Left ventricle myocardium inferior (tissue), 1 donor: ENCODE measurements around the gene TAC3. TPM values are rescaled to one million over a fixed set of nuclear protein-coding genes. Genes with fewer than 3 reads are reported as not detected.

Experiments
- DNase-seq: peaks from one replicate; pipeline ENCODE4 v3.0.0-alpha.2; 2020
- H3K27ac ChIP-seq: fragments of 200-600 bp; replicated peaks from 2 replicates; pipeline ENCODE4 v1.8.0; 2021
- H3K27me3 ChIP-seq: fragments of 200-600 bp; 2 replicates; pipeline ENCODE4 v1.8.0; 2021; ENCODE audit warnings: low read depth
- H3K36me3 ChIP-seq: fragments of 200-600 bp; 2 replicates; pipeline ENCODE4 v1.8.0; 2021
- H3K4me1 ChIP-seq: fragments of 200-600 bp; 2 replicates; pipeline ENCODE4 v1.8.0; 2021
- H3K4me3 ChIP-seq: fragments of 200-600 bp; 2 replicates; pipeline ENCODE4 v1.8.0; 2021; ENCODE audit warnings: mild to moderate bottlenecking, moderate library complexity
- H3K9me3 ChIP-seq: fragments of 200-600 bp; replicated peaks from 2 replicates; pipeline ENCODE4 v1.8.0; 2021
- intact Hi-C: fragments of 100-400 bp; cut with micrococcal nuclease; formaldehyde crosslinking; loops from one replicate; pipeline ENCODE4 v1.11.0; 2022
- total RNA-seq: library from RNA; stranded (reverse); fragmentation: NEBNext Ultra II Directional; extraction: Animal tissue kit (Norgen Biotek cat#: 25700); gene quantifications from one replicate; pipeline ENCODE4 v1.2.1, GENCODE V29; 2021
- TF ChIP-seq, protein P1 (sequence below): fragments of 200-600 bp; IDR thresholded peaks from 2 replicates; pipeline ENCODE4 v1.8.0; 2021; ENCODE audit warnings: antibody characterized with exemption, mild to moderate bottlenecking, borderline replicate concordance
- donor health status: DM: no; HTN: yes; CAD: no; lungs with severe emphysema.

The TAC3 gene
- total RNA-seq, 1 donor from 2014 or later, result not detected

DNA sequence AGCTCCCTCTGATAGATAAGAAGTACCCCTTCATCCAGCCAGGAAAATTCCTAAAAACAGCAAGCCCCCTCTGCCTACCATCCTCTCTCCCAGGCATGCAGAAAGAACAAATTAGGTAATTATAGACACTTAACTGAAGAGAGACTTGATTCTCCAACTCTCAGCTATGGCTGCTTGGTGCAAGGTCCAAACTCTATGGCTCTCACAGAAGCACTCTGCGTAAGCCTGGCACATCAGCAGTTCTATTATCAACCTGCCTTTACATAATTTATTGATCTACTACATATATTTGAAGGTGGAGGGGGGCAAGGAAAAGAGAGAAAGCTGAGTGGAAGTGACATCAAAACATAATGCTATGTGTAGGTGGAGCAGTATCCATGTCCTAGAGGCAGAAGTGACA is 34.7 kb upstream of the TAC3 start:
- peaks cover 25% of the 10 kb centered on the region for H3K27me3 ChIP-seq
- H3K9me3 ChIP-seq, result no peaks in the 10 kb centered on the region
- TF ChIP-seq, protein P1, sequence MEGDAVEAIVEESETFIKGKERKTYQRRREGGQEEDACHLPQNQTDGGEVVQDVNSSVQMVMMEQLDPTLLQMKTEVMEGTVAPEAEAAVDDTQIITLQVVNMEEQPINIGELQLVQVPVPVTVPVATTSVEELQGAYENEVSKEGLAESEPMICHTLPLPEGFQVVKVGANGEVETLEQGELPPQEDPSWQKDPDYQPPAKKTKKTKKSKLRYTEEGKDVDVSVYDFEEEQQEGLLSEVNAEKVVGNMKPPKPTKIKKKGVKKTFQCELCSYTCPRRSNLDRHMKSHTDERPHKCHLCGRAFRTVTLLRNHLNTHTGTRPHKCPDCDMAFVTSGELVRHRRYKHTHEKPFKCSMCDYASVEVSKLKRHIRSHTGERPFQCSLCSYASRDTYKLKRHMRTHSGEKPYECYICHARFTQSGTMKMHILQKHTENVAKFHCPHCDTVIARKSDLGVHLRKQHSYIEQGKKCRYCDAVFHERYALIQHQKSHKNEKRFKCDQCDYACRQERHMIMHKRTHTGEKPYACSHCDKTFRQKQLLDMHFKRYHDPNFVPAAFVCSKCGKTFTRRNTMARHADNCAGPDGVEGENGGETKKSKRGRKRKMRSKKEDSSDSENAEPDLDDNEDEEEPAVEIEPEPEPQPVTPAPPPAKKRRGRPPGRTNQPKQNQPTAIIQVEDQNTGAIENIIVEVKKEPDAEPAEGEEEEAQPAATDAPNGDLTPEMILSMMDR, result no peak
- H3K36me3 ChIP-seq, result no peaks in the 10 kb centered on the region
- DNase-seq, result no peak
- no peak overlapping the region for H3K27ac ChIP-seq
- intact Hi-C loops, result no loop called here
- no peak overlapping the region for H3K4me3 ChIP-seq
- H3K4me1 ChIP-seq, result no peaks in the 10 kb centered on the region

DNA sequence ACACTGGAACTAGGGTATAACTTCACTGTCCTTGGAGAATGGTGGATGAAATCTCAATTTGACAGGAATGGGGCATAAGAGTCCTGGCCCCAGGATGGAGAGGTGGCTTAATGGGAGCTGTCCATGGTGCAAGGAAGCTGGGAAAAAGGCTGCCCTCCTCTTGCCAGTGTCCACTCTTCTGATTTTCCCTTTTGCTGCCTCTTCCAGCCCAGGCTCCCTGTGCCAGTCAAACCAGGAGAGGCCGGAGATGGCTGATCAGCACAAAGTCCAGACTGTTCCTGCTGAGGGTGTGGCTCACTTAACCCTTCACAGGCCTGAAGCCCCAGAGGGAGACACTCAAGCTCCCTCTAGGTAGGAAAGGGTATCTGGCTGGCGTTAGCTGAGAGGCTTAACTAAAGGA is 33.6 kb upstream of the TAC3 start, which contains the start of gene MYO1A:
TSS of gene MYO1A (minus strand) at position 240 of the 400 bp plus-strand sequence. CDS start 1,806 bp downstream, outside the sequence.
- Histone ChIP-seq H3K4me1 (no peaks in the 10 kb centered on the region), H3K4me3 (no peak within 1 kb of the TSS), H3K9me3 (no peaks in the 10 kb centered on the region), H3K36me3 (no peaks in the 10 kb centered on the region), H3K27ac (no peak within 1 kb of the TSS), H3K27me3 (peaks cover 33% of the 10 kb centered on the region)
- intact Hi-C loops, result no loop called here
- TF ChIP-seq, protein P1, result no peak
- DNase-seq, result no peak

DNA sequence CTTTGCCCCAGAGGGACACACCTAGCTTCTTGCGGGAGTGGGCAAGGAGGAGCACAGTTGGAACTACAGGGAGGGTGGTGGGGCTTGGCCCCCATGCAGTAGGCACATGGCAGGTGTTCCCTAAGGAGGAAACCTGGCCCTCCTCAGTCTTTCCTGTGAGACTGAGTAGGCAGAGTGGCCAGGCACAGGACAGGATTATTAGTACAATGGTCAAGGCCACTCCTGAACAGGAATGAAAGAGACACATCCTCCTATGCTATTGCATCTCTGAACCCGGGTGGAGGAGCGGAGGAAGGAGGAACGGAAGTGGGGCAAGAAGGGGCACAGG is 32.8 kb upstream of the TAC3 start:
- intact Hi-C loops, result no loop called here
- Histone ChIP-seq H3K9me3 (no peaks in the 10 kb centered on the region), H3K27ac (no peak overlapping the region), H3K36me3 (no peaks in the 10 kb centered on the region), H3K4me1 (no peaks in the 10 kb centered on the region), H3K4me3 (no peak overlapping the region), H3K27me3 (peaks cover 35% of the 10 kb centered on the region)
- TF ChIP-seq, protein P1, result no peak
- DNase-seq, result no peak

DNA sequence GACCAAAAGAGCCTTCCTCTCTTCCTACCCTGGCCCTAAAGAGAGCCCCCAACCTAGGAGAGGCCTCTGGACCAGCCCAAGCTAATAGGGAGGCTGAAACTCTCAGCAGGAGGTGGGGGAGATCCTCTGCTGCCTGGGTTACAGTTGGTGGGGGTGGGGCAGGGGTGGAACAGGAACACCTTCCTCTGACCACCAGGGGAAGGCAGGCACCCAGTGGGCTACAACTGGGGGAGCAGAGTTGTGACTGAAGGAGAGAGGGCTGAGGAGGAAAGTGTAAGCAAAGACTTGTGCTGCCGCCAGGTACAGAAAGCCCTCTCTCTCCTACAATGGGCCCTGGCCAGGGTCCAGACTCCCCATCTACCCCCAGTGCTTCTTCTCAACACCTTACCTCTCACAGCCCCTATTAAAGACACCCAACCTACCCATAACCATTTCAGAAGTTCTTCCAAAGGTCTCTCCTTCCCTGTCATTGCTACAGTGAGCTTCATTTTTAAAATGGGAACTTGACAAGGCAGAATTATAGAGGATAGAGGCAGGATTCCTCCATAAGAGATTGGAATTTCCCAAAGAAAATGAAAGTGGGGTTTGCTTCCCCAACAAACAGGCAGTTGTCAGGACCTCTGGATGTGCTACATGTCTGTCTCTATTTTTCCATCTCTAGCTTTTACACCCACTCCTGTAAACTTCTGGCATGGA is 32.2 kb upstream of the TAC3 start:
- no peak overlapping the region for H3K27ac ChIP-seq
- no peak for DNase-seq
- peaks cover 40% of the 10 kb centered on the region for H3K27me3 ChIP-seq
- H3K4me1 ChIP-seq, result no peaks in the 10 kb centered on the region
- intact Hi-C loops, result no loop called here
- H3K9me3 ChIP-seq, result no peaks in the 10 kb centered on the region
- H3K36me3 ChIP-seq, result no peaks in the 10 kb centered on the region
- TF ChIP-seq, protein P1, result no peak
- no peak overlapping the region for H3K4me3 ChIP-seq

DNA sequence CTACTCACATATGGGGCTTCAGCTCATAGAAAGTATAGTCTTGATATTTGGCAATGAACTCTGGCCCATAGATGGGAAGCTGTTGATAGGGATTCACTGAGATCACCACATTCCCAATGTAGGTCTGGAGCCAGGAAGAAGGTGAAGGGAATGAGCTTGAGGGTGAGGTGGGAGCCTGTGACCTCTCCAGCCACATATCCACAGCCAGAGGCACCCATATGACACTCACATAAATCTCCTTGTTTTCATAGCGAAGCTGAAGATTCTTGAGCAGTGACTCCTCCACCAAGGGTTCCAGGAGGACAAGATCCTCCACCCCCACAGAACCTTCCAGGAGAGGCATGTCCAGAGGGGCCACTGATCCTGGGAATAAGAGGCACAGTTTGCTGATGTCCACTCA is 31.7 kb upstream of the TAC3 start:
- Histone ChIP-seq H3K36me3 (no peaks in the 10 kb centered on the region), H3K27me3 (peaks cover 46% of the 10 kb centered on the region), H3K4me1 (no peaks in the 10 kb centered on the region), H3K4me3 (no peak overlapping the region), H3K27ac (no peak overlapping the region), H3K9me3 (no peaks in the 10 kb centered on the region)
- DNase-seq, result no peak
- TF ChIP-seq, protein P1, result no peak
- intact Hi-C loops, result no loop called here
